A204.1 (cell line): ENCODE measurements around the gene REPIN1.

Experiments used
- FAIRE-seq: peaks from 2 replicates; lab custom pipeline; 2012; peaks lifted over from hg19 to GRCh38; lab: Jason Lieb, UNC

REPIN1 gene

DNA sequence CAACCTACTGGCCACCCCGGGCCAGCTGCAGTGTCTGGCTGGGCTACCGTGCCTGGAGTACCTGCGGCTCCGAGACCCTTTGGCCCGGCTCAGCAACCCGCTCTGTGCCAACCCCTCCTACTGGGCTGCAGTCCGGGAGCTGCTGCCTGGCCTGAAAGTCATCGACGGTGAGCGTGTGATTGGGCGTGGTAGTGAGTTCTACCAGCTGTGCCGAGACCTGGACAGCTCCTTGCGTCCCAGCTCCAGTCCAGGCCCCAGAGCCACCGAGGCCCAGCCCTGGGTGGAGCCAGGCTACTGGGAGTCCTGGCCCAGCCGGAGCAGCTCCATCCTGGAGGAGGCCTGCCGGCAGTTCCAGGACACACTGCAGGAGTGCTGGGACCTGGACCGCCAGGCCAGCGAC lies 31.4 kb upstream of the REPIN1 start:
- no peak for FAIRE-seq

DNA sequence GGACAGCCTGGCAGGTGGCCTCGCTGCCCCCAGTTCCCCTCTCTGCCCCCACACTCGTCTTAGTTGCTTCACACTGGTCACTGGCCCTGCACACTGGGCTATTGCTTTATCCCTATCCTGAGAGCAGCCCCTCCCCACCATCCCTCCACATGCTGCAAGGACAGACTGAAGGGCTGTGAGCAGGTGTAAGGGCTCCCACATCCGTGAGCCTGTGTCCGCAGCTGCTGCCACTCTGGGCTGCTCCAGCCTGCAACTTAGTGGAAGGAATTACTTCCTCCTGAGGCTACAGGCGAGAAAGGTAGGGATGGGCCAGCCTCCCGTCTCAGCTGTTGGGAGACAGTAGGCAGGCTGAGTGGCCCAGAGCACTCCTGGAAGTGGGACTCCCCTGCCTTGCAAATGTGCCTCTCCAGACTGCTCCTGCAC lies 31.0 kb upstream of the REPIN1 start:
- FAIRE-seq: no peak

- FAIRE-seq: no peak
Measured at GRCh38 chr7:150338166-150338829, 30.3 kb upstream of the REPIN1 start.

- no peak for FAIRE-seq
Measured at GRCh38 chr7:150339409-150339809, 29.2 kb upstream of the REPIN1 start.

- FAIRE-seq: no peak
Measured at GRCh38 chr7:150340024-150340749, 28.4 kb upstream of the REPIN1 start.

GRCh38 chr7:150340875-150341262 lies 27.8 kb upstream of the REPIN1 start:
- FAIRE-seq: no peak

DNA sequence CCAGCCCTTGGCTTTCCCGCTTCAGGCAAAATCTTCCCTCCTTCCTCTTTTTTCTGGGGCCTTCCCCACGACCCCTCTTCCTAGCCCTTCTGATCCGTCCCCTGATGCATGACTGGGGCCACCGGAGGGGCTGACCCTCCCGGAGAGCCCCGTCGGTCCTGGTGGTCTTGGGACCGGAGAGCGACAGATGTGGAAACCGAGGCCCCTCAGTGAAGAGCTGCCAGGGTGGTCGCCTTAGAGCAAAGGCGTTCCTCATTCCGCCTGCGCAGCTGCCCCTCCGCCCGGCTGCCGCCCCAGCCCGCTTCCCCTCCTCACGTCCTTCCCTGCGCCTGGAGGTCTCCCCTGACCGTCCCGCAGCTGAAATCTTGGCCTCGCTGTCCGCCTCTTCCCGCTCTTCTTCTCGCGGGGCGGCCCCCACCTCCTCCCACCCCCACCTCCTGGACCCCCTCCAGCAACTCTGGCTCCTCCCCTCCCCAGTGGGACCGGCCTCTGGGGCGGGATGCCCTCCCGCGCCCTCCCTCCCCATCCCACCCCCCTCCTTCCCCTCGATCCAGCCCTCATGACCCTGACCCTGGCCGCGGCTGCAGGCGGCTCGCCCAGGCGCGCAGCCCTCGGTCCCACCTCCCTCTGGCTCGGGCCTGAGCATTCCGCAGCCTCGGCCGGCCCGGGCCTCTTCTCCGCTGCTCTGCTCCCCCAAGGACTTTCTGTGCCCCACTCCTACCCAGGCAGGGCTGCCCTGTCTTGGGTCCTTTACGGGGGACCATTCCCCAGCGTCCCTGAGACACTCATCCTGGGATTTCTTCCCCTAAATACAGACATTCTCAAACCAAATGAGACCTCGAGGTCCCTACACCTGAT lies 27.1 kb upstream of the REPIN1 start, which contains the start of gene RARRES2:
RARRES2 (minus strand) TSS at position 367 of the 858 bp plus-strand sequence. CDS start 1,020 bp downstream, outside the sequence.
- no peak for FAIRE-seq

GRCh38 chr7:150342121-150342408 lies 26.6 kb upstream of the REPIN1 start:
- FAIRE-seq: no peak

DNA sequence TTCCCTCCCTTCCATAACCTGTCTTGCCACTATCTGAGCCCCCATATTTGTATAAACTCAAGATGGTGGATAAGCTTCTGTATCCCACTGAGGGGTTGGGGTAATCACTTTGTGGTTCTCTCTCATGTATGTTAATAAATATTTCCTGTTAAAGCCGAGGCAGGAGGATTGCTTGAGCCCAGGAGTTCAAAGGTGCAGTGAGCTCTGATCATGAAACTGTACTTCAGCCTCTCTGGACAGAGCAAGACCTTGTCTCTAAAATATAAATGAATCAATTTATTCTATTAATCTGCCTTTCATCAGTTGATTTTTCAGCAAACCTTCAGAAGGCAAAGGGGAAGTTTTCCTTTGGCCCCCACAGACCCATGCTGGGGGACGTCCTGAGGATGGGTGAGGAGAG lies 25.4 kb upstream of the REPIN1 start:
- FAIRE-seq: no peak

DNA sequence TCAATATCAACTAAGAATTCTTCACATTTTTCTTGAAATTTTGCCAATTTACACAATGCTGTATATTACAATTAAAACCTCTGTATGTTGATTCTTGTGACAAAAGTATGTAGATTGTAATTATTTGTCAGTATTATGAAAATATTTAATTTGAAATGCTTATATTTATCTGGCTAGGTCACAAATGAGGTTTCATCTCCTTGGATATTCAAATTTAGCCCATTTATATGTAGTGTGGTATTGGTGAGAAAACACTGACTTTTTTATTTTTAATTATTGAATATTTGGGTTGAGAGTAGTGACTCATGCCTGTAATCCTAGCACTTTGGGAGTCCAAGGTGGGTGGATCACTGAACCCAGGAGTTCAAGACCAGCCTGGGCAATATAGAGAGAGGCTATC lies 24.3 kb upstream of the REPIN1 start:
- FAIRE-seq: peak; percentile 81

DNA sequence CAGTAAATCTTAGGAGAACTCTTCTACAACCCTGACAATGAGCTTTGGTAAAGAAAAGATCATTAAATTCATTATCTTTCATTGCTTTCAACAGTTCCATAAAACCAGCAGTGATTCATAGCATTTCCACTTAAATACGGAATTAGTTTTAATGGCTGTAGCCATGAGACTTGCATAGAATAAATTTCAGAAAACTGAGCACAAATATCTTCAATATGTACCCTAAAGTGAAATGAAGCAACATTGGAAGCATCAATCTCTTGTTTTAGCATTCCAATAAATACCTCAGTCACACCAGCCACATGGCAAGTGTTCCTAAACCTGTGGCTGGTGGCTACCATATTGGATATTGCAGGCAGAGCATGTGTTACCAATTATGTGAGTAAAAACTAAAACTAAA lies 23.6 kb upstream of the REPIN1 start:
- FAIRE-seq: no peak

GRCh38 chr7:150346922-150347321 lies 21.7 kb upstream of the REPIN1 start:
- no peak for FAIRE-seq

DNA sequence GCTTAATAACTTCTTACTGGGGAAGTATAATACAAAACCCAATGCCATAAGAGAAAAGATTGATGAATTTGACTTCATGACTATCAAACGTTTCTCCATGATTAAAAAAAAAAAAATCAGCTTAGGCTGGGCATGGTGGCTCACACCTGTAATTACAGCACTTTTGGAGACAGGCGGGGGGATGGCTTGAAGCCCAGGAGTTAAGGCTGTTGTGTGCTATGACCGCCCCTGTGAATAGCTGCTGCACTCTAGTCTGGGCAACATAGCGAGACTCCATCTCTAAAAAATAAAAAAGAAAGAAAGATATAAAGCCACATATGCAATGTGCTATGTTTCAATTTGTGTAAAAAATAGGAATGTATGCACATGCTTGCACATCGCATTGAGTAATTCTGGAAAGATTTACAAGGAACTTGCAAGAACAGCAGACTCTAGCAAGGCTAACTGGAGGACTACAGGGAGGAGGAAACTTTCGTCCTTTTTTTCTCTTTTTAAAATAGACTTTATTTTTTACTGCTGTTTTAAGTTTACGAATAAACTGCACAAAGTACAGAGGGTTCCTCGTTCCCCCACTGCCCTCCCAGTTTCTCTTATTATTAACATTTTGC lies 16.9 kb upstream of the REPIN1 start:
- no peak for FAIRE-seq

DNA sequence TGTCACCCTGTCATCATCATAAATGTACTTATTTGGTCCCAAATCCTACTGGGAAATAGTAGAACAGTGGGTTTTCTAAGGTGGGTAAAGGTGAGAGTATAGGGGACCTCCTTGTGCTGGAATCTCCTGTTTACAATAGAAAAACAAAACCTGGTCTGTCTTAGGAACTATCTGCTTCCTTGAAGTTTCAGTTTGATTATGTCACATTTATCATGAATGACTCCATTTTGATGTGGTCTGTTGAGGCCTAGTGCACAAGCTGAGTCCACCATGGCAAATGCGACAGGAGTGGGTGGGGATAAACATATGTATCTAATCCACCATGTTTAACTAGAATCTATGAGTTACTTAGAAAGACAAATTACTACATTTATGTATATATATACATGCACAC lies 13.0 kb upstream of the REPIN1 start:
- no peak for FAIRE-seq

GRCh38 chr7:150356265-150356897 lies 12.2 kb upstream of the REPIN1 start:
- FAIRE-seq: peak; percentile 46

DNA sequence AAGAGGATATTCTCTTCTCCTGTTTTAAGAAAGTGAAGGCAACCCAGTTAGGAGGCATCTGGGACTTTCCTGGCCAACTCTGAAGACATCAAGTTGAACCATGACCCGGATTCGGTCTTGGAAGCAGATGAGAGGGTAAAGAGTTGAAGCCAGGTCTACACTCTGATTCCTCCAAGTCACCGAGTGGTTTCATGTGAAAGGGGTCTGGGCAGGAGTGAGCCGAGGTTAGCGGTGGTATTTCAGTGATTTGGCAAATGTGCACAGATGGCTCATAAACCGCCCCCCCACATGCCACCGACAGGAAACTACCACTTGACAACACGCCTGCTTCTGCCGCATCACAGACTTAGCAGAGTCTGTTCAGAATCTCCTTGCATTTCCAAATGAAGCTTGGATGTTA lies 11.4 kb upstream of the REPIN1 start:
- no peak for FAIRE-seq

GRCh38 chr7:150357771-150358427 lies 10.7 kb upstream of the REPIN1 start:
- no peak for FAIRE-seq

GRCh38 chr7:150358433-150358832 lies 10.2 kb upstream of the REPIN1 start:
- FAIRE-seq: no peak

- FAIRE-seq: no peak
Measured at GRCh38 chr7:150358988-150359621, 9.5 kb upstream of the REPIN1 start.

- FAIRE-seq: no peak
Measured at GRCh38 chr7:150359622-150360362, 8.8 kb upstream of the REPIN1 start.
